Rectal smooth muscle tissue (tissue), 1 donor: ENCODE data around the gene TBC1D19.

Experiments
- H3K27ac ChIP-seq: one replicate; pipeline ENCODE4 v1.7.0; 2013; ENCODE audit warnings: low read depth, low read length, inconsistent platforms
- H3K27me3 ChIP-seq: one replicate; pipeline ENCODE4 v1.7.0; 2013; ENCODE audit warnings: low read length; ENCODE audit not compliant: control insufficient read depth, insufficient read depth
- H3K36me3 ChIP-seq: one replicate; pipeline ENCODE4 v1.7.0; 2013; ENCODE audit warnings: low read length; ENCODE audit not compliant: control insufficient read depth, insufficient read depth
- H3K4me1 ChIP-seq: one replicate; pipeline ENCODE4 v1.7.0; 2013; ENCODE audit warnings: low read length; ENCODE audit not compliant: control insufficient read depth, insufficient read depth
- H3K4me3 ChIP-seq: one replicate; pipeline ENCODE4 v1.7.0; 2013; ENCODE audit warnings: low read length
- H3K9ac ChIP-seq: one replicate; pipeline ENCODE4 v1.7.0; 2013; ENCODE audit warnings: low read length

Gene TBC1D19

GRCh38 chr4:26751838-26752237, 168.0 kb downstream of the TBC1D19 start:
- H3K27ac ChIP-seq = no peak overlapping the region
- H3K9ac ChIP-seq = no peak overlapping the region
- no peaks in the 10 kb centered on the region for H3K36me3 ChIP-seq
- H3K27me3 ChIP-seq = no peaks in the 10 kb centered on the region
- H3K4me1 ChIP-seq = no peaks in the 10 kb centered on the region
- no peak overlapping the region for H3K4me3 ChIP-seq

- Histone ChIP-seq H3K36me3 (no peaks in the 10 kb centered on the region), H3K27me3 (no peaks in the 10 kb centered on the region), H3K9ac (no peak overlapping the region), H3K4me3 (no peak overlapping the region), H3K4me1 (no peaks in the 10 kb centered on the region), H3K27ac (no peak overlapping the region)
These were observed 169.3 kb downstream of the TBC1D19 start for GRCh38 chr4:26753187-26753586.

GRCh38 chr4:26753617-26754016, 169.7 kb downstream of the TBC1D19 start:
- no peaks in the 10 kb centered on the region for H3K4me1 ChIP-seq
- H3K36me3 ChIP-seq = no peaks in the 10 kb centered on the region
- no peak overlapping the region for H3K27ac ChIP-seq
- no peaks in the 10 kb centered on the region for H3K27me3 ChIP-seq
- H3K9ac ChIP-seq = no peak overlapping the region
- no peak overlapping the region for H3K4me3 ChIP-seq

GRCh38 chr4:26757751-26758150, 173.9 kb downstream of the TBC1D19 start:
- no peaks in the 10 kb centered on the region for H3K36me3 ChIP-seq
- no peak overlapping the region for H3K9ac ChIP-seq
- H3K27me3 ChIP-seq = no peaks in the 10 kb centered on the region
- H3K27ac ChIP-seq = no peak overlapping the region
- no peaks in the 10 kb centered on the region for H3K4me1 ChIP-seq
- H3K4me3 ChIP-seq = no peak overlapping the region

GRCh38 chr4:26758899-26759298, 175.0 kb downstream of the TBC1D19 start:
- Histone ChIP-seq H3K36me3 (no peaks in the 10 kb centered on the region), H3K27ac (no peak overlapping the region), H3K4me3 (no peak overlapping the region)

GRCh38 chr4:26762650-26763049, 178.8 kb downstream of the TBC1D19 start:
- no peak overlapping the region for H3K4me3 ChIP-seq
- H3K9ac ChIP-seq = no peak overlapping the region
- H3K27me3 ChIP-seq = no peaks in the 10 kb centered on the region
- H3K27ac ChIP-seq = no peak overlapping the region
- H3K4me1 ChIP-seq = no peaks in the 10 kb centered on the region
- H3K36me3 ChIP-seq = no peaks in the 10 kb centered on the region

More at GRCh38 chr4:26758899-26759298, 175.0 kb downstream of the TBC1D19 start:
- Histone ChIP-seq H3K9ac (no peak overlapping the region), H3K4me1 (no peaks in the 10 kb centered on the region), H3K27me3 (no peaks in the 10 kb centered on the region)

- Histone ChIP-seq H3K9ac (no peak overlapping the region), H3K4me1 (no peaks in the 10 kb centered on the region), H3K4me3 (no peak overlapping the region), H3K27ac (no peak overlapping the region), H3K27me3 (no peaks in the 10 kb centered on the region), H3K36me3 (no peaks in the 10 kb centered on the region)
These were observed 179.2 kb downstream of the TBC1D19 start for GRCh38 chr4:26763063-26763462.

- H3K9ac ChIP-seq = no peak overlapping the region
- H3K27ac ChIP-seq = no peak overlapping the region
- H3K4me3 ChIP-seq = no peak overlapping the region
- H3K27me3 ChIP-seq = no peaks in the 10 kb centered on the region
- no peaks in the 10 kb centered on the region for H3K4me1 ChIP-seq
- no peaks in the 10 kb centered on the region for H3K36me3 ChIP-seq
These were observed 179.8 kb downstream of the TBC1D19 start for GRCh38 chr4:26763648-26764047.

GRCh38 chr4:26764231-26764630, 180.3 kb downstream of the TBC1D19 start:
- H3K4me1 ChIP-seq = no peaks in the 10 kb centered on the region
- no peak overlapping the region for H3K4me3 ChIP-seq
- no peaks in the 10 kb centered on the region for H3K27me3 ChIP-seq
- no peak overlapping the region for H3K9ac ChIP-seq
- no peaks in the 10 kb centered on the region for H3K36me3 ChIP-seq
- no peak overlapping the region for H3K27ac ChIP-seq

- Histone ChIP-seq H3K27ac (no peak overlapping the region), H3K36me3 (no peaks in the 10 kb centered on the region), H3K4me1 (no peaks in the 10 kb centered on the region), H3K4me3 (no peak overlapping the region), H3K27me3 (no peaks in the 10 kb centered on the region), H3K9ac (no peak overlapping the region)
These were observed 181.6 kb downstream of the TBC1D19 start for GRCh38 chr4:26765515-26765914.

- no peak overlapping the region for H3K9ac ChIP-seq
- H3K4me1 ChIP-seq = no peaks in the 10 kb centered on the region
- H3K27ac ChIP-seq = no peak overlapping the region
- no peaks in the 10 kb centered on the region for H3K36me3 ChIP-seq
- no peaks in the 10 kb centered on the region for H3K27me3 ChIP-seq
- no peak overlapping the region for H3K4me3 ChIP-seq
These were observed 182.3 kb downstream of the TBC1D19 start for GRCh38 chr4:26766141-26766540.

GRCh38 chr4:26772096-26772873, 188.4 kb downstream of the TBC1D19 start:
- H3K27ac ChIP-seq = no peak overlapping the region
- H3K27me3 ChIP-seq = no peaks in the 10 kb centered on the region
- no peak overlapping the region for H3K9ac ChIP-seq
- H3K4me1 ChIP-seq = no peaks in the 10 kb centered on the region
- H3K4me3 ChIP-seq = no peak overlapping the region
- H3K36me3 ChIP-seq = peaks cover 3% of the 10 kb centered on the region

- Histone ChIP-seq H3K4me3 (no peak overlapping the region), H3K27ac (no peak overlapping the region), H3K9ac (no peak overlapping the region), H3K27me3 (no peaks in the 10 kb centered on the region), H3K4me1 (no peaks in the 10 kb centered on the region), H3K36me3 (no peaks in the 10 kb centered on the region)
These were observed 195.3 kb downstream of the TBC1D19 start for GRCh38 chr4:26779224-26779623.
